ENCODE data around the gene MYLK4. TPM values are rescaled to one million over a fixed set of nuclear protein-coding genes. Genes with fewer than 3 reads are reported as not detected.

The MYLK4 gene
- polyA plus RNA-seq, 1 donor from 2014 or later, result 0.08 TPM

DNA sequence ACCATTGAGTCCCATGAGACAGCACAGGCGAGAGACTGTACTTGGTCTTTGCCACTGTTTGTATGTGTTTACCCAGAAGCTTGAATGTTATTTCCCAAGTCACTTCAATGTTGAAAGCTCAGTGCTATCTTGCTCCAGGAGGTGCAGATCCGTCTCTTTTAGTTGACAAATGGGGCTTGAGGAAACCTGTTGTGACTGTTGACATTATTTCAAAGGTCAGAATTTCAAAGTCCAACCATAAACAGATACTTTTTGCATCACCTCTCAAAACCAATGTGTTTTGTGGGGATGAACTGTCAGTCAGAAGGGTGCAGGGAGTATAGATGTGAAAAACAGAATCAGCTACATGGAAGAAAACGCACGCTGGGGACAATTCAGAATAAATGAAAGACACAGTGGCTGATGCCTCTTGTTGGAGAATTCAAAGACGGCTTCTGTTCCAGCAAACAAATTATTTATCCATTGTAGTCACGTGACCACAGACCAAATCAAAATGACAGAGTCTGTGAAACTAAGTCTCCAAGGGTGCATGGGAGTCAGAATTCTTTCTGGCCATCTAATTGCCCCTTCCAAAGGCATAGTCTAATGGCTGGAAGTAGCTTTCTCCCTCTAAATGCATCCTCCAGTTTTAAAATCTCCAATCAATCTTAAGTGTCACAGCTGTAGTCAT lies 83.7 kb downstream of the MYLK4 start:
- H3K36me3 Mint-ChIP-seq, result no peaks in the 10 kb centered on the region
- H3K9me3 Mint-ChIP-seq, result no peaks in the 10 kb centered on the region
- no peak overlapping the region for H3K4me3 Mint-ChIP-seq
- H3K4me1 Mint-ChIP-seq, result peaks cover 0 to 3% (median 0%) of the 10 kb centered on the region in 3 donors
- H3K27ac Mint-ChIP-seq, result no peak overlapping the region
- H3K27me3 Mint-ChIP-seq, result no peaks in the 10 kb centered on the region

DNA sequence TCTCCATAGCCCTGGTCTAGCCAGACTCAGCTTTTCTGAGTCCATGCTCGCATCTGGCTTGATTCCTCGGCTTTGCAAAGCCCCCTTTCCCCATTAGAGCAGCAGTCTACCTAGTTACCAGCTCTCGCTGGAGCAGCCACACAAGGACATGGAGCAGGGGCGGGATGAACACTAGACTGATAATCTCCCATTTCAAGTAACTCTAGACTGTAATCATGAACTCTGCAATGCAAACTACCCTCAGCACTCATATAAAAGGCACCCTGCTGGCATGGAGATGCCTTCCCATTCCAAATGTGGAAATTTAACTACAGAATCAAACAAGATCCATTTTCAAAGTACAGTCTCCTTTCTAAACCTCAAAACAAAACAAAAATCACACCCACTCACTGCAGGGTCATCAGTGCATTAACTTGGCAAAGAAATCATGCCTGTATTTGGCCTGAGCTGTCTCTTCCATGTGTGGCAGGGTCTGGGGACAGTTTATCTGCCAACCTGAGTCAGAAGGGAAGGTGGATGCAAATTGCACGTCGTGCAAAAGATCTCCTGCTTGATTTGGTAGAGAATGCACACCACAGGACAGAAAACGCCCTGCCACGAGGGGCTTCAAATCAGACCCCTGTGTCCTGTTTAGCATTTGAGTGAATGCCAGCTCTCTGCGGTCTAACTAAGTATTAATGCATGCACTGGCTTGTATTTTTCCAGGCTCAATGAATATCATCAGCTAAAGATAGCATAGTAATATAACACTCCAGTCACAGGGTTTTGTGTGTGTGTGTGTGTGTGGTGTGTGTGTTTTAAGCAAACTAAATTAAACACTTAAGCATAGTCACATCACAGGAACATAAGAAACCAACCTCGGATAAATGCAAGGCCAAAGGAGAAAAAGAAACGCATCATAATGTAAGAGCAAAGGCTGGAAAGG lies 85.3 kb downstream of the MYLK4 start:
- no peaks in the 10 kb centered on the region for H3K36me3 Mint-ChIP-seq
- no peak overlapping the region for H3K4me3 Mint-ChIP-seq
- no peaks in the 10 kb centered on the region for H3K9me3 Mint-ChIP-seq
- H3K4me1 Mint-ChIP-seq, result peaks cover 4 to 8% (median 5%) of the 10 kb centered on the region in 3 donors
- H3K27me3 Mint-ChIP-seq, result no peaks in the 10 kb centered on the region
- no peak overlapping the region for H3K27ac Mint-ChIP-seq

DNA sequence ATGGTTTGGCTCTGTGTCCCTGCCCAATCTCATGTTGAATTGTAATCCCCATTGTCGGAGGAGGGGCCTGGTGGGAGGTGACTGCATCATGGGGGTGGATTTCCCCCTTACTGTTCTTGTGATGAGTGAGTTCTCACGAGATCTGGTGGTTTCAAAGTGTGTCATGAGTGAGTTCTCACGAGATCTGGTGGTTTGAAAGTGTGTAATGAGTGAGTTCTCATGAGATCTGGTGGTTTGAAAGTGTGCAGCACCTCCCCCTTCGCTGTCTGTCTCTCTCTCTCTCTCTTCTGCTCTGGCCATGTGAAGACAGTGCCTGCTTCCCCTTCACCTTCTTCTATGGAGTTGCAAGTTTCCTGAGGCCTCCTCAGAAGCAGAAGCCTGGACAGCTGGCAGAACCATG lies 87.6 kb downstream of the MYLK4 start:
- Mint-ChIP-seq H3K27ac (no peak overlapping the region), H3K4me1 (peaks cover 11 to 18% (median 12%) of the 10 kb centered on the region in 3 donors), H3K27me3 (no peaks in the 10 kb centered on the region), H3K4me3 (no peak overlapping the region), H3K9me3 (no peaks in the 10 kb centered on the region), H3K36me3 (no peaks in the 10 kb centered on the region)

DNA sequence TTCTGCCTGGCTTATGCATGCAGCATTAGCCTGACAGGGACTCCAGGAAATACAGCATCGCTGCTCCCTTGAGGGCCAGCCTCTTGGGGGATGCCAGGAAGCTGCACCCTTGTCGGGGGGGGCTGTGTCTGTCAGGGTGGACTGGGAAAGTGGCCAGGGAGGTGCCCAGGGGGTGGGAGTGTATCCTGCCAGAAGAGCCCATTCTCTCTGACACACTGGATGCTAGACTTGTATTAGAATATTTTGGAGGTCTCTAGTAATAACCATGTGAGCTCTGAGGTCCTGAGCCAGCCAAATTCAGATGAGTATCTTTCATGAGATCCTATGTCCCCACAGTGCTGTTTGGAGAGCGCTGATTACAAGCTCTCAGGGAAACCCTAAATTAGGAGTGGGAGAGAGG lies 89.1 kb downstream of the MYLK4 start:
- no peak overlapping the region for H3K27ac Mint-ChIP-seq
- no peak overlapping the region for H3K4me3 Mint-ChIP-seq
- no peaks in the 10 kb centered on the region for H3K27me3 Mint-ChIP-seq
- H3K9me3 Mint-ChIP-seq, result no peaks in the 10 kb centered on the region
- H3K4me1 Mint-ChIP-seq, result peaks cover 11 to 18% (median 14%) of the 10 kb centered on the region in 3 donors
- H3K36me3 Mint-ChIP-seq, result no peaks in the 10 kb centered on the region

DNA sequence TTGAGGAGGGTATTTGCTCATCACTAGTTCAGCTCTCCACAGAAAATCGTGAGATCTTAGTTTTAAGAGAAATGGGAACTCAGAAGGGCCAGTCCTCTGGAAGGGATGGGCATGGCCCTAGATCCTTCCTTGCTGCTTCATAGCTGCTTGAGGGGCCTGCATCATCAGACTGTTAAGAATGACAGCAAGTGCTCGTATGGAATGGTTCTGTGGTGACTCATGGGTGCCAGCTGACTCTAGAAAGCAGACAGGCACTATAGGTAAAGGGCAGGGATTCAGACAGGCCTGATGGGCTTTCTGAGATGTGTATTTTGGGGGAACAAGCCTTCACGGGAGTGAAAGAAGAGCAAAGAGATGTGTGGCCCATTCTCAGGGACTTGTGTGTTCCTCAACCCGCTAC lies 90.8 kb downstream of the MYLK4 start:
- H3K27ac Mint-ChIP-seq, result no peak overlapping the region
- no peaks in the 10 kb centered on the region for H3K36me3 Mint-ChIP-seq
- no peaks in the 10 kb centered on the region for H3K27me3 Mint-ChIP-seq
- H3K4me1 Mint-ChIP-seq, result peaks cover 11 to 17% (median 15%) of the 10 kb centered on the region in 3 donors
- no peaks in the 10 kb centered on the region for H3K9me3 Mint-ChIP-seq
- no peak overlapping the region for H3K4me3 Mint-ChIP-seq

DNA sequence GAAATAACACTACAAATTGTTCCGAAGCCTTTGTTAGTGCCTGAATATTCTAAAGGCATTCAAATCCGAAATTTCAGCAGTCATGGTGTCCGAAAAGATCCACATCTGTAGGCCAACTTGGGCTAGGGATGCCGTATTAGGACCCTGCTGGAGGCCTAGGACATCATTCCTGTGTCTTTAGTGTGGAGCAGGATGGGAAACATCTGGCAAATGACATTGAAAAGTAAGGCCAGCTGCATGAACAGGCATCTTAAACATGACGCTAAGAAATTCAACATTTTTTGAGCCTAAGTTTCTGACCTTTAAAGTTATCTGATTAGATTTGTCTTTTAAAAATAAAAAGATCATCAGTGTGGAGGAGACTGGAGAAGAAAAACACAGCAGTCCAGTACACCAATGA lies 91.3 kb downstream of the MYLK4 start:
- H3K4me1 Mint-ChIP-seq, result peaks cover 11 to 17% (median 15%) of the 10 kb centered on the region in 3 donors
- no peaks in the 10 kb centered on the region for H3K36me3 Mint-ChIP-seq
- H3K4me3 Mint-ChIP-seq, result no peak overlapping the region
- H3K27me3 Mint-ChIP-seq, result no peaks in the 10 kb centered on the region
- H3K27ac Mint-ChIP-seq, result no peak overlapping the region
- no peaks in the 10 kb centered on the region for H3K9me3 Mint-ChIP-seq

DNA sequence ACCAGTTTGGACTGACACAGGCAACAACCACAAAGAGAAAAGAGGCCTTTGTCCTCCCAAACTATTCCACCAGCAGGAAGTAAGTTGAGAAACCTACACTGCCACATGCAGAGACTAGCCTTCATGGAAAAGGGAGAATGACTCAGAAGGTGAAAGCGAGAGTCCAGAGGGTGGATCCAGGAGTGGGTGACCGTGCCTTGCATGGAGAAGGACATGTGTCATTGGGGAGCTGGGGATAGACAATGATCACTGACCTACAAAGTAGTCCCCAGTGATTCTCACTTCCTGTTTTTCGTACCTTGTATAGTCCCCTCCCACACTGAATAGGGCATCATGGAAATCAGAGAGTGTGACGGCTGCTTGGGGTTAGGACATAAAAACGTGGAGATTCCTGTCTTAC lies 91.9 kb downstream of the MYLK4 start:
- H3K4me3 Mint-ChIP-seq, result peak overlapping the region in 2 of 4 donors; percentile 66 to 72
- no peaks in the 10 kb centered on the region for H3K36me3 Mint-ChIP-seq
- H3K27me3 Mint-ChIP-seq, result no peaks in the 10 kb centered on the region
- peak overlapping the region in 1 of 3 donors; percentile 73 for H3K27ac Mint-ChIP-seq
- peaks cover 11 to 17% (median 15%) of the 10 kb centered on the region in 3 donors for H3K4me1 Mint-ChIP-seq
- no peaks in the 10 kb centered on the region for H3K9me3 Mint-ChIP-seq

DNA sequence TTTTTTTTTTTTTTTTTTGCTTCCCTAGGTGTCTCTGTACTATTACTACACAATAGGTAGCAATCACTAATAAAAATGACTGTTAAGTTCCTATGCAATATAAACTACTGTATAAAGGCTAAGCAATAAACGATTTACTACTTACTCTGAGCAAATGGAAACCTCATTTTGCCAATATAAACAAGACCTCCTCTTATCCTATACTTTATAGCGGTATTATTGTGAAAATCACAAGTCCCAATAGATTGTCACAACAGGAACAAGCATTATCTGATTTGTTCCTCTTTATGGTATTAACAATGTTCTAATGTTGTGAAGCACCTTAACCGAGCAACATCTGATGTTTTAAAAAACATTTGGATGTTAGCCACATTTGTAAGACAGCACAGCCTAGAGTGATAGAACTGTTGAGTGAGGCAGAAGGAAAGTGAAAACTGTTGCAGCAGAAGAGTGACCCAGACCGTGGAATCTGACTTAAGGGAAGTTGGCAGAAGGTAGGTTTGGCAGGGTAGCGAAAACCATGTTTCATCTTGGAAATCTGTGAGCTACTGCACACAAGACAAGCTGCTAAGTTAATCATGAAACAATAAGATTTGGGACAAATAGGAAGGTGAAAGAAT lies 94.2 kb downstream of the MYLK4 start:
- H3K27me3 Mint-ChIP-seq, result peaks cover 5% of the 10 kb centered on the region
- no peaks in the 10 kb centered on the region for H3K36me3 Mint-ChIP-seq
- peaks cover 0 to 8% (median 0%) of the 10 kb centered on the region in 3 donors for H3K9me3 Mint-ChIP-seq
- H3K4me1 Mint-ChIP-seq, result peaks cover 10 to 17% (median 14%) of the 10 kb centered on the region in 3 donors
- H3K4me3 Mint-ChIP-seq, result no peak overlapping the region
- H3K27ac Mint-ChIP-seq, result no peak overlapping the region

DNA sequence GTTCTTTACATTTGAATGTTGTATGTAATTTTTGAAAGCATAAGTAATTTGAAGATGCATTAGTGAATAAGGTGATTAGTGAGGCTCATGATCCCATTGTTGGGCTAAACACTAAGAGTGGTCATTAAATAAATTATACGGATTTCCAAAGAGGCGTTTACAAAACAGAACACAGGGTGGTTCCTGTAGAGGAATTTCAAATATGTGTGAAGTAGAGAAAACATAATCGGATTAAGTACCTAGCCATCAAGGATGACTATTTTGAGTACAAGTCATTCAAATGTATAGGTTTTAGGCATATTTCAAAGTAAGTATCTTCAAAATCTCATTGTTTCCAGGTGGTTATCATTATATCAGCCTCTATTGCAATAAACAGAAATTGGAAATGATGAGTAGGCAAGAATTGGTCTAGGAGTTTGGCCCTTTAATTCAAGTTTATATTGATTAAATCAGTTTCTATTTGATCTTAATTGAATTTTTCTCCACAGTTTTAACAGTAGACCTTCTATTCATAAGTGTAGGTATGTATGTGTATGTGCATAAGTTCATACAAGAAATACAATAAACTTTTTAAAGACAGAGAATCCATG lies 94.8 kb downstream of the MYLK4 start:
- Mint-ChIP-seq H3K4me1 (peaks cover 7 to 14% (median 9%) of the 10 kb centered on the region in 3 donors), H3K9me3 (peaks cover 0 to 8% (median 0%) of the 10 kb centered on the region in 3 donors), H3K27me3 (peaks cover 5% of the 10 kb centered on the region), H3K27ac (no peak overlapping the region), H3K4me3 (no peak overlapping the region), H3K36me3 (no peaks in the 10 kb centered on the region)

DNA sequence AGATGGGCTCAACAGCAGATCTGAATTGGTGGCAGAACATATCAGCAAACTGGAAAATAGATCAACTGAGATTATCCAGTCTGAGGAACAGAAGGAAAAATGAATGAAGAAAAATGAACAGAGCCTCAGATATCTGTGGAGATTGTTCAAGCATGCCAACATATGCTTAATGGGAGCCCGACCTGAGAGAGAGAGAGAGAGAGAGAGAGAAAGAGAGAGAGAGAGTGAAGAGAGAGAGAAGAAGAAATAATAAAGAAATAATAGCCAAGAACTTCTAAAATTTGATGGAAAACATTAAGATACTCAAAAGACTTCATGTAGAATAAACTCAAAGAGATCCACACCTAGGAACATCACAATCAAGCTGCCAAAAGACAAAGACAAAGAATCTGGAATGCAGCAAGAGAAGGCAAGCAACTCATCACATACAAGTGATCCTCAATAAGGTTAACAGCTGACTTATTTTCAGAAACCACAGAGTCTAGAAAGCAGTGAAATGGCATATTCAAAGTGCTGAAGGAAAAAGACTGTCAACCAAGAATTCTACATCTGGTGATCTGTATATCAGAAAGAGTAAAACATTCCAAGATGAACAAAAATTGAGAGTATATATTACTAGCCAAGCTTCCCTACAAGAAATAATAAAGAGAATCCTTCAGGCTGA lies 97.2 kb downstream of the MYLK4 start:
- peaks cover 9% of the 10 kb centered on the region for H3K27me3 Mint-ChIP-seq
- H3K9me3 Mint-ChIP-seq, result peaks cover 0 to 8% (median 0%) of the 10 kb centered on the region in 3 donors
- no peak overlapping the region for H3K27ac Mint-ChIP-seq
- peaks cover 2 to 7% (median 2%) of the 10 kb centered on the region in 3 donors for H3K4me1 Mint-ChIP-seq
- no peaks in the 10 kb centered on the region for H3K36me3 Mint-ChIP-seq
- peak overlapping the region in 1 of 4 donors; percentile 67 for H3K4me3 Mint-ChIP-seq

DNA sequence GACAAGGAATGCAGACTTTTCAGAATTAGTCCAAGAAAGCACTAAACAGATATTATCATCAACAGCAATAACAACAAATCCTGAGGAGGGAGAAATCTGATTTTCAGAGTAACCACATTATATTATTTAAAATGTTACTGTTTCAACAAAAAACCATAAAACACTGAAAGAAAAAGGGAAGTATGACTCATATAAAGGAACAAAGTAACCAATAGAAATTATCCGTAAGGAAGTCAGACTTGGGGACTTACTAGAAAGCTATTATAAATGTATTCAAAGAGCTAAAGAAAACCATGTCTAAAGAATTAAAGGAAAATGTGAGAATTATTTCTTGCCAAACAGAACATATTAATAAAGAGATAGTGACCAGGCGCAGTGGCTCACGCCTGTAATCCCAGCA lies 98.1 kb downstream of the MYLK4 start:
- Mint-ChIP-seq H3K27ac (no peak overlapping the region), H3K4me3 (no peak overlapping the region), H3K36me3 (no peaks in the 10 kb centered on the region), H3K9me3 (peaks cover 0 to 8% (median 0%) of the 10 kb centered on the region in 3 donors), H3K27me3 (peaks cover 12% of the 10 kb centered on the region), H3K4me1 (peaks cover 0 to 5% (median 0%) of the 10 kb centered on the region in 3 donors)

DNA sequence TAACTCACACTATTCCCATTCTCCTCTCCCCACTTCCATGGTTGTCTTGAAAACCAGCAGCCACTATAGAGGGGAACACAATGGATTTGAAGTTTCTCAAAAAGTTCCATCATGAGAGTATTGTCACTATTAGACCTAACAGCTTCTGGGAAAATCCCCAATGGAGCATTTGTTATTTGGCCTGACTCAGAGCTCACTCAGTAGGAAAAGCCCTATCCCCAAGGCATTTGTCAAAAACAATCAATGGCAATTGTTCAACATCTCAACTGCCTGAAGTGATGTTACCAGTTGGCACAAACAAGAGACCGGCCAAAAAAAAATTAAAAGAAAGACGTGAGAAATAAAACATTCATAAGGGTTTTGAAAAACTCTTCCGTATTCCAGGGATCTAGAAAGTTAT lies 98.8 kb downstream of the MYLK4 start:
- peaks cover 0 to 8% (median 0%) of the 10 kb centered on the region in 3 donors for H3K9me3 Mint-ChIP-seq
- H3K4me1 Mint-ChIP-seq, result peaks cover 0 to 5% (median 0%) of the 10 kb centered on the region in 3 donors
- peaks cover 12% of the 10 kb centered on the region for H3K27me3 Mint-ChIP-seq

DNA sequence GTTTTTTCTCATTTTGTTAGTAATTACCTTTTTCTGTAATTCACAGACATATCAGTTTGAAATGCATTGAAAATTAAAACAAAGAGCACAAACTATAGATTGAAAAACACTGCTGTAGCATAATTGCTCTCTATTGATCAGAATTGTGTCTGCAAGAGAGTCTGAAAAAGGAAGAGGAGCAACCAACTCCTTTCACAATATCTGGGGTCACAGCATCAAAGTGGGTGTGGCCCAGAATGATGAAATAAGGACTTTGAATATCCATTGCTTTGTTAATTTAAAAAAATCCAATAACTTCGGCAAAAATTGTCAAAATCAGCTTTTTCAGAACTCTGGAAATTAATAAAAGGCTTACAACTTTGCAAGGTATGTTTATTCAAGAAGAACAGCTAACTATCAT lies 99.2 kb downstream of the MYLK4 start:
- peaks cover 0 to 1% (median 0%) of the 10 kb centered on the region in 3 donors for H3K4me1 Mint-ChIP-seq
- H3K4me3 Mint-ChIP-seq, result no peak overlapping the region
- no peak overlapping the region for H3K27ac Mint-ChIP-seq
- peaks cover 0 to 8% (median 0%) of the 10 kb centered on the region in 3 donors for H3K9me3 Mint-ChIP-seq
- H3K36me3 Mint-ChIP-seq, result no peaks in the 10 kb centered on the region
- peaks cover 12% of the 10 kb centered on the region for H3K27me3 Mint-ChIP-seq

More for the DNA sequence above, 98.8 kb downstream of the MYLK4 start:
- Mint-ChIP-seq H3K27ac (no peak overlapping the region), H3K4me3 (no peak overlapping the region), H3K36me3 (no peaks in the 10 kb centered on the region)

DNA sequence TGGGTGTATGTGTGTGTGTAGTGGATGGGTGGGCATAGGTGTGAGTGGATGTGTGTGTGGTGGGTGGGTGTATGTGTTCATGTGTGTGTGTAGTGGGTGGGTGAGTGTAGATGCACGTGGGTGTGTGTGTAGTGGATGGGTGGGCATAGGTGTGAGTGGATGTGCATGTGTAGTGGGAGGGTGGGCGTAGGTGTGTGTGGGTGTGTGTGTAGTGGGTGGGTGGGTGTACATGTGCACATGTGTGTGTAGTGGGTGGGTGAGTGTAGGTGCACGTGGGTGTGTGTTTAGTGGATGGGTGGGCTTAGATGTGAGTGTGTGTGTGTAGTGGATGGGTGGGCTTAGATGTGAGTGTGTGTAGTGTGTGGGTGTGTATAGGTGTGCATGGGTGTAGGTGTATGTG lies 104.4 kb downstream of the MYLK4 start:
- H3K4me3 Mint-ChIP-seq, result no peak overlapping the region
- peaks cover 3% of the 10 kb centered on the region for H3K36me3 Mint-ChIP-seq
- peaks cover 30% of the 10 kb centered on the region for H3K27me3 Mint-ChIP-seq
- no peak overlapping the region for H3K27ac Mint-ChIP-seq
- H3K4me1 Mint-ChIP-seq, result peaks cover 0 to under 1% (median 0%) of the 10 kb centered on the region in 3 donors
- peaks cover 0 to under 1% (median 0%) of the 10 kb centered on the region in 3 donors for H3K9me3 Mint-ChIP-seq

Data from IgD-negative memory B cell (primary cell).